Suprapubic skin (tissue), 4 donors: Measurements from ENCODE around the gene RFPL1. TPM values are rescaled to one million over a fixed set of nuclear protein-coding genes. Genes with fewer than 3 reads are reported as not detected.

Experiments used
- DNase-seq, 2 donors: peaks; one replicate each; pipeline ENCODE4 v3.0.0-alpha.2; 2019; ENCODE audit warnings: low spot score in 2 of 2
- H3K27ac ChIP-seq: fragments of 200-600 bp; sonication (generic); one replicate; pipeline ENCODE4 v1.5.1; 2019
- H3K27me3 ChIP-seq: fragments of 200-600 bp; sonication (generic); one replicate; pipeline ENCODE4 v1.5.1; 2019
- H3K36me3 ChIP-seq: fragments of 200-600 bp; sonication (generic); one replicate; pipeline ENCODE4 v1.5.1; 2019
- H3K4me1 ChIP-seq: fragments of 200-600 bp; sonication (generic); one replicate; pipeline ENCODE4 v1.5.1; 2019
- H3K4me3 ChIP-seq: fragments of 200-600 bp; sonication (generic); one replicate; pipeline ENCODE4 v1.5.1; 2019; ENCODE audit warnings: mild to moderate bottlenecking
- H3K9me3 ChIP-seq: fragments of 200-600 bp; sonication (generic); one replicate; pipeline ENCODE4 v1.5.1; 2019
- EP300 ChIP-seq: sonication (generic); formaldehyde crosslinking; IDR thresholded peaks from one replicate; pipeline ENCODE4 v1.6.1; 2017; ENCODE audit warnings: antibody characterized with exemption
- POLR2A ChIP-seq, 2 donors: fragments of 450-650 bp; IDR thresholded peaks; one replicate each; pipeline ENCODE4 v1.6.1; 2017; ENCODE audit warnings: antibody characterized with exemption in 2 of 2, mild to moderate bottlenecking in 2 of 2, moderate library complexity in 2 of 2
- POLR2AphosphoS5 ChIP-seq, 3 donors: sonication (generic); formaldehyde crosslinking; IDR thresholded peaks; one replicate each; pipeline ENCODE4 v1.6.1; 2017; ENCODE audit warnings: antibody characterized with exemption in 3 of 3
- WGBS: methylation state at CpG from one replicate; pipeline ENCODE4 v1.1.5; 2018; 5-methylcytosine and 5-hydroxymethylcytosine counted together
- total RNA-seq, 4 donors: library from RNA; depleted of rRNA; stranded (reverse); fragments of >200 nt; gene quantifications; one replicate each; pipeline ENCODE4 v1.1.0, GENCODE V29; 2016
- TF ChIP-seq, protein P1 (sequence below), 2 donors: fragments of 200-600 bp in 1 of 2; fragments of 450-650 bp in 1 of 2; sonication (generic) in 1 of 2; IDR thresholded peaks; one replicate each; pipeline ENCODE4 v1.5.1; 2016 to 2019; ENCODE audit warnings: antibody characterized with exemption in 2 of 2, mild to moderate bottlenecking in 1 of 2, moderate library complexity in 1 of 2

Gene RFPL1
- total RNA-seq, 4 donors from 2014 or later, result 0.64 TPM; not detected in 3

- Histone ChIP-seq H3K9me3 (no peaks in the 10 kb centered on the region), H3K4me1 (peaks cover 25% of the 10 kb centered on the region), H3K4me3 (peak within 1 kb of the TSS; percentile 28), H3K27ac (no peak within 1 kb of the TSS), H3K36me3 (no peaks in the 10 kb centered on the region), H3K27me3 (peaks cover 54% of the 10 kb centered on the region)
- DNase-seq, result no peak
- no peak for TF ChIP-seq POLR2AphosphoS5 (IDR thresholded peaks at IDR 0.05)
- TF ChIP-seq, protein P1, sequence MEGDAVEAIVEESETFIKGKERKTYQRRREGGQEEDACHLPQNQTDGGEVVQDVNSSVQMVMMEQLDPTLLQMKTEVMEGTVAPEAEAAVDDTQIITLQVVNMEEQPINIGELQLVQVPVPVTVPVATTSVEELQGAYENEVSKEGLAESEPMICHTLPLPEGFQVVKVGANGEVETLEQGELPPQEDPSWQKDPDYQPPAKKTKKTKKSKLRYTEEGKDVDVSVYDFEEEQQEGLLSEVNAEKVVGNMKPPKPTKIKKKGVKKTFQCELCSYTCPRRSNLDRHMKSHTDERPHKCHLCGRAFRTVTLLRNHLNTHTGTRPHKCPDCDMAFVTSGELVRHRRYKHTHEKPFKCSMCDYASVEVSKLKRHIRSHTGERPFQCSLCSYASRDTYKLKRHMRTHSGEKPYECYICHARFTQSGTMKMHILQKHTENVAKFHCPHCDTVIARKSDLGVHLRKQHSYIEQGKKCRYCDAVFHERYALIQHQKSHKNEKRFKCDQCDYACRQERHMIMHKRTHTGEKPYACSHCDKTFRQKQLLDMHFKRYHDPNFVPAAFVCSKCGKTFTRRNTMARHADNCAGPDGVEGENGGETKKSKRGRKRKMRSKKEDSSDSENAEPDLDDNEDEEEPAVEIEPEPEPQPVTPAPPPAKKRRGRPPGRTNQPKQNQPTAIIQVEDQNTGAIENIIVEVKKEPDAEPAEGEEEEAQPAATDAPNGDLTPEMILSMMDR (IDR thresholded peaks at IDR 0.05), result no peak
- no peak for TF ChIP-seq EP300
- TF ChIP-seq POLR2A (IDR thresholded peaks at IDR 0.05), result no peak
- 7% methylated on average over 42 of the region's 48 CpGs for WGBS
These were observed 41.3 kb downstream of the RFPL1 start, which contains the start of gene NEFH for GRCh38 chr22:29479417-29480261. Gene NEFH, plus strand, starts transcription at chr22:29480218. Its CDS starts 45 bp downstream, at chr22:29480263.

- Histone ChIP-seq H3K4me3 (peak overlapping the region; percentile 28), H3K9me3 (no peaks in the 10 kb centered on the region), H3K4me1 (peaks cover 25% of the 10 kb centered on the region), H3K27ac (no peak overlapping the region), H3K36me3 (no peaks in the 10 kb centered on the region), H3K27me3 (peaks cover 54% of the 10 kb centered on the region)
- 12% methylated on average over 30 of the region's 39 CpGs for WGBS
- DNase-seq, result no peak
- TF ChIP-seq POLR2A (IDR thresholded peaks at IDR 0.05), result no peak
- TF ChIP-seq POLR2AphosphoS5 (IDR thresholded peaks at IDR 0.05), result no peak
- TF ChIP-seq, protein P1 (IDR thresholded peaks at IDR 0.05), result no peak
- TF ChIP-seq EP300, result no peak
These were observed 41.8 kb downstream of the RFPL1 start for GRCh38 chr22:29480262-29480511.

DNA sequence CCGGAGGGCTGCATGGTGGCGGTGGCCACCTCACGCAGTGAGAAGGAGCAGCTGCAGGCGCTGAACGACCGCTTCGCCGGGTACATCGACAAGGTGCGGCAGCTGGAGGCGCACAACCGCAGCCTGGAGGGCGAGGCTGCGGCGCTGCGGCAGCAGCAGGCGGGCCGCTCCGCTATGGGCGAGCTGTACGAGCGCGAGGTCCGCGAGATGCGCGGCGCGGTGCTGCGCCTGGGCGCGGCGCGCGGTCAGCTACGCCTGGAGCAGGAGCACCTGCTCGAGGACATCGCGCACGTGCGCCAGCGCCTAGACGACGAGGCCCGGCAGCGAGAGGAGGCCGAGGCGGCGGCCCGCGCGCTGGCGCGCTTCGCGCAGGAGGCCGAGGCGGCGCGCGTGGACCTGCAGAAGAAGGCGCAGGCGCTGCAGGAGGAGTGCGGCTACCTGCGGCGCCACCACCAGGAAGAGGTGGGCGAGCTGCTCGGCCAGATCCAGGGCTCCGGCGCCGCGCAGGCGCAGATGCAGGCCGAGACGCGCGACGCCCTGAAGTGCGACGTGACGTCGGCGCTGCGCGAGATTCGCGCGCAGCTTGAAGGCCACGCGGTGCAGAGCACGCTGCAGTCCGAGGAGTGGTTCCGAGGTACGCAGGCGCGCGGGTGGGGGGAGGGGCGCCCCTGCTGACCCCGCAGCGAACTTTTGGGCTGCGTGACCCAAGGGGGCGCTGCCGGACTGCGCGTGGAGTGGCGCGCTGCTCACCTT lies 42.3 kb downstream of the RFPL1 start:
- Histone ChIP-seq H3K9me3 (no peaks in the 10 kb centered on the region), H3K27ac (no peak overlapping the region), H3K4me3 (peak overlapping the region; percentile 28), H3K4me1 (peaks cover 25% of the 10 kb centered on the region), H3K36me3 (no peaks in the 10 kb centered on the region), H3K27me3 (peaks cover 51% of the 10 kb centered on the region)
- WGBS, result 14% methylated on average over 23 of the region's 107 CpGs
- DNase-seq, result no peak
- TF ChIP-seq, protein P1 (IDR thresholded peaks at IDR 0.05), result no peak
- no peak for TF ChIP-seq POLR2A (IDR thresholded peaks at IDR 0.05)
- TF ChIP-seq POLR2AphosphoS5 (IDR thresholded peaks at IDR 0.05), result no peak
- no peak for TF ChIP-seq EP300

GRCh38 chr22:29481265-29482000 lies 43.0 kb downstream of the RFPL1 start:
- Histone ChIP-seq H3K27ac (no peak overlapping the region), H3K4me3 (peak overlapping the region; percentile 28), H3K36me3 (no peaks in the 10 kb centered on the region), H3K27me3 (peaks cover 51% of the 10 kb centered on the region), H3K4me1 (peaks cover 25% of the 10 kb centered on the region), H3K9me3 (no peaks in the 10 kb centered on the region)
- DNase-seq, result no peak
- TF ChIP-seq, protein P1 (IDR thresholded peaks at IDR 0.05), result no peak
- TF ChIP-seq EP300 (no peak), POLR2A (IDR thresholded peaks at IDR 0.05) (no peak), POLR2AphosphoS5 (IDR thresholded peaks at IDR 0.05) (no peak)
- 21% methylated on average over 15 of the region's 15 CpGs for WGBS
